Stimulated activated CD8-positive, alpha-beta memory T cell treated with anti-CD3 and anti-CD28 coated beads, Interleukin-15, amount 100 ng/mL, for 1 hour (primary cell): Measurements from ENCODE around the gene MTR.

Source experiments
- DNase-seq: peaks from one replicate; pipeline ENCODE4 v3.0.0-alpha.2; 2020; ENCODE audit warnings: low read depth

MTR gene

DNA sequence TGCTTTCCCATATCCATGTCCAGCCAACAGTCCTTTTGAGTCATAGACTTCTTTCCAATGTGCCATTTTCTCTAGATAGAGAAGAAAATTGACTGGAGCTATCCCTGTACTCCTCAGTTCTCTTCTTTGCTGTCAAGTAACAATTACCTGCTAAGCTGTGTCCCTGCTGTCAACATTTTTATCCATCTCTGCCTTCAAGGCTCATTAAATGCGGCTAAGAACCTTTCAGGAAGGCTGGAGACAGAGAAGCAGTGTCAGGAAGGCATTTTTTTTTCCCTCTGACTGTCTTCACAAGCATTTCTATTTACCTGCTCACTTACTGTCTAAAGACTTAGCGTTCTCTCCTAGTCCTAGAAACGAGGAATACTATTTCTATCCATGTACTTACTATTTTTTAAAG lies 69.1 kb downstream of the MTR start:
- no peak for DNase-seq

DNA sequence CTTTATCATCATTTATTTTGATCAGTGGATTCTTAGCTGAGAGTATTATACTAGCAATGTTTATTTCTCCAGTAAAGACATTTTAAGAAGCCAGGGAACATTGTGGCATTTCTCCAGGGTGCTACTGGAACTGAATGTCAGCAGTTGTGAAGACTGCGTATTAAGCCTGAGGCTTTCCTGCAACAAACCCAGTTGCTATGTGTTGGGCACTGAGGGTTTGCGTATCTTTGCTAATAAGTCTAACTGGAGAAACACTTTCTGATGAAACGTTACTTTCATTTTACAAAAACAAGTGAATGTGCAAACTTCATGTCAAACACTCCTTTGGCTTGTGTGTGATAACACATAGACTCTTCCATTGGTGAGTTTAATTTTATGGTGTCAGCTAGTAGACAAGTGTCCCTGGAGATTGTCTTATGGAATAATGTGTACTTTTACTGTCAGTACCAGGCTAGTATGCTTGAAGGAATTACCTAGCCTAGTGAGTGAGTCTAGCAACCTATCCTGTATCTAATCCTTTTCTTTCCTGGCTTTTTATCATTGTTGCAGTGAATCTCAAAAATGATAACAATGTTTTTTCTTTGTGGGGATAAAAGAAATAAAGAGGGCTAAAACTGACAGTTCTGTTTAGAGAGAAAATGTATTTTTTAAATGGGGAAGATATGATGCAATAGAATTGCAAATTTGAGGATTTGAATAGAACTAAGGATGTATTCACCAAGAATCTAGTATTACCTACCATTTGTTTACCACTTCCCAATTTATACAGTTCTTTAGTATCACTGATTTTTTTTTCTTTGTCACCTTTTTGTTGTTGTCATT lies 70.1 kb downstream of the MTR start:
- DNase-seq = no peak

GRCh38 chr1:236865818-236866155 lies 70.7 kb downstream of the MTR start:
- no peak for DNase-seq

- DNase-seq = no peak
Measured at GRCh38 chr1:236868625-236869467, 73.8 kb downstream of the MTR start.

DNA sequence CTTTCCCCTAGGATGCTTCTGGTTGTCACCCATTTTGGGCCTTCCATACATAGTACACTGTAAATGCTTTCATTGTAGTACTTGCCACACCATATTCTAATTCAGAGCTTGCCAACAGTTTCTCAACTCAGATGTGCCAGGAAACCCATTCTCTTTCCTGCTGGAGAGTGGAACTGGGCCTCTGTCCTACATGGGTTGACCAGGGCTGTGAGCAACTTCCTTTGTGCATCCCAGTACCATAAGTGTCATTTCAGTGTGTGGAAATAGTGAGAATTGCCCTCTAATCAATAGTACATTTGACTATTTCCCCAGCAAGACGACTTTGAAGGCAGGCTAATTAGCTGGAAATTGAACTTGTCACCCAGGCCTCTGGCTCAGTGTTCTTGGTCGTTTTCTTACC lies 74.8 kb downstream of the MTR start:
- DNase-seq = no peak

DNA sequence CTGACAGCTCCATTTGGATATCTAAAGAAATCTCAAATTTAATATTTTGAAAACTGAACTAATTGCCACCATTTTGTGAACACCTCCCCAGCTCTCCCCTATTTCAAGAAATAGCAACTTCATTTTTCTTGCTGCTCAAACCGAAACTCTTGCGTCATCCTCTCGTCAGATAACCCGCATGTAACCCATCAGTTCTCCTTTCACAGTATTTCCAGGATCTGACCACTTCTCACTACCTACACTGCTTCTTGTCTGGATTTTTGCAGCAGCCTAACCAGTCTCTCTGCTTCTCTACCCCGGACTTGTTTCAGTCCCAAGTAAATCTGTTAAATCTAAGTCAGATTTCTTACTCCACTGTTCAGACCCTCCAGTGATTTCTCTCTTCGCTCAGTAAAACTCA lies 75.6 kb downstream of the MTR start:
- no peak for DNase-seq

- no peak for DNase-seq
Measured at GRCh38 chr1:236872075-236872666, 77.1 kb downstream of the MTR start.

DNA sequence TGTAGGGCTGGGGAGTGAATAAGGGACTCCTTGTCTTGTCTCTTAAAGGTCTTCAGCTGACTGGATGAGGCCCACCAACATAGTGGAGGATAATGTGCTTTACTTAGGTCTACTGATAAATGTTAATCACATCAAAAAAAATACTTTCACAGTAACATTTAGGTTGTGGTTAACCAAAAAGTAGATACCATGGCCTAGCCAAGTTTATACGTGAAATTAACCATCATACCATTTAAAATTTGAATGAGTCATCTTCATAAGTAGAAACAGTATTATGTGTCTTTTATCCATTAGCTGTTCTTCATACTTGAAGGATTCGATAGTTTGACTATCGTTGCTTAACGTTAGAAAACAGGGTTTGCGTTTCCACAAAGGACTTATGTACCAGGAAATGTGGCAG lies 80.9 kb downstream of the MTR start:
- no peak for DNase-seq

GRCh38 chr1:236877661-236878060 lies 82.6 kb downstream of the MTR start:
- DNase-seq = no peak

GRCh38 chr1:236880209-236880608 lies 85.1 kb downstream of the MTR start:
- DNase-seq = no peak

- DNase-seq = no peak
Measured at GRCh38 chr1:236882678-236883077, 87.6 kb downstream of the MTR start.

DNA sequence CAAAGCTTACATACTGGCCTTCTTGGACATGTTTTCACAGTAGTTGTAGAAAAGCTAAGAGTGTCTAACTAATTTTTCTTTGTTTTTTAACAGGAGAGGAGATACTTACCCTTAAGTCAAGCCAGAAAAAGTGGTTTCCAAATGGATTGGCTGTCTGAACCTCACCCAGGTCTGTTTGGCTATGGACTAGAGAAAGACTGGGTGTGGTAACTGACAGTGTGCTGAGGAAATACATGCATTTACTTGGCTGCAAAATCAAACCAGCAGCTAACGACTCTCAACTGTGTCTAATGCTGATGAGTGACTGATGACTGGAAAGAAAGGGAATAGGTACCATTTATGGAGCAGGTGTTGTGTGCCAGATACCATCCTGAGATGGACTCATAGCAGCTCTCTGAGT lies 91.1 kb downstream of the MTR start:
- DNase-seq = no peak

DNA sequence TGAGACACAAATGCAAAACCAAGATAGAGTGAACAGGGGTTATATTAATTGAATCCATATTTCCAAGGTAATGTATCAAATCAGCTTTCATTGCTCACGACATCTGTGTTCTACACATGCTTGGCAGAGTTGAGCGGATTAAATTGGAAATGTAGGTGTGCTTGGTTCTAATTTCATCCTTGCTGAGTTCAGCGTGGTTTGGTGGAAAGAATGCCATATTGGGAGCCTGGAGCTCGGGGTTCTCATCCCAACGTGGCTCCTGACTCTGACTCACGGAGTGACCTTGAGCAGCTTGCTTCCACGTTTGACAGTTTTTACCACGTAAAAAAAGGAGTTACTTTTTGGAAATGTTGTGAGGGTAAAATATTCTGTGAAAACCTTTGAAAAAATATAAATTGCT lies 92.0 kb downstream of the MTR start:
- DNase-seq = no peak

- DNase-seq = no peak
Measured at GRCh38 chr1:236888126-236888525, 93.0 kb downstream of the MTR start.

DNA sequence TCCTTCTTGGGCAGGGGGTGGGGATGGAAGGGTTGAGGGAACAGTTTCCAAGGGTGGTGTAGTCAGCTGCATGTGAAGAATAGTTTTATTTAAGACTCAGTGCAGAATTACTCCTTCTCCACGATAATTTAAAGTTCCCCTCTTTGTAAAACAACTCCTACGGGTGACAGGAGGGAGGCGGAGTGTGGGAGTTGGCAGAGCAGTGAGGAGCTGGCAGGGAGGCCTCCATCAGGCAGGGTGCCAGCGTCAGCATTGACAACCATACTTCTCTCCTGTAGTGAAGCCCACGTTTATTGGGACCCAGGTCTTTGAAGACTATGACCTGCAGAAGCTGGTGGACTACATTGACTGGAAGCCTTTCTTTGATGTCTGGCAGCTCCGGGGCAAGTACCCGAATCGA lies 93.8 kb downstream of the MTR start:
- DNase-seq = no peak

DNA sequence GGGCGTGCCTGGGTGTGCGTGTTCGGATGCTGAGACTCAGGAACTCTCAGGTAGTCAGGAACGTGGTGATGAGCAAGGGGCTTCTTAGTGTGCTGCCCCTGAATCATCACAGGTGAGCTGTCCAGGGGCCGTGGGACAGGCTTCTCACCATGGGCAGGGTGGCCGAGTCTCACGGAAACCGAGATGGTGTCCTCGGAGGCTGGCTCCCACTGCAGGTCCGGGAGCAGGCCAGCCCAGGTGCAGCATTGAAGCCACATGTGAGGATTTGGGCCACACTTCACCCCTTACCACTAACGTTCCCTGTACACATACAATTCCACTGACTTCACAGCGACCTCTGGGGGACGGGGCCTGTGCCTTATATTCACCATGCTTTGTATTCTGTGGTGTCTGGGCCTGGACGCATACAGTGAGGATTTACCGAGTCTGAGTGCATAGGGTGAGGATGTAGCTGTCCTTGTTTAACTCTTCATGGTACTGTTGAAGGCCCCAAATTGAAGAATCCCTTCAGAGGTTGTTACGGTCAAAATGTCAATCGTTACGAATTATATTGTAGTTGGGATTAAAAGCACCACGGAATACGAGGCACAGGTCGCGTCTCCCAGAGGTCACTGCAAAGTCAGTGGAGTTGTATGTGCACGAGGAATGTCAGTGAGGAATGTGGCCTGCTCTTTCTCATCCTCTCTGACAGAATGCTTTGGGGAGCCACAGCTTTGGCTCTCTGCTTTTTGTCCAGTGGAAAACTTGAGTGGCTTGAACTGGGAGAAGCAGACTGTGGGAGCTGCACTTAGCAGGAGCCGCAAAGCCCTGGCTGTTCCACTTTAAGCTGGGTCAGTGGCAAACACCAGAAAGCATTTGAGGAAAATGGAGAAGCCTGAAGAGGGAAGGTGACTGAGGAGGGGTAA lies 95.3 kb downstream of the MTR start:
- no peak for DNase-seq

DNA sequence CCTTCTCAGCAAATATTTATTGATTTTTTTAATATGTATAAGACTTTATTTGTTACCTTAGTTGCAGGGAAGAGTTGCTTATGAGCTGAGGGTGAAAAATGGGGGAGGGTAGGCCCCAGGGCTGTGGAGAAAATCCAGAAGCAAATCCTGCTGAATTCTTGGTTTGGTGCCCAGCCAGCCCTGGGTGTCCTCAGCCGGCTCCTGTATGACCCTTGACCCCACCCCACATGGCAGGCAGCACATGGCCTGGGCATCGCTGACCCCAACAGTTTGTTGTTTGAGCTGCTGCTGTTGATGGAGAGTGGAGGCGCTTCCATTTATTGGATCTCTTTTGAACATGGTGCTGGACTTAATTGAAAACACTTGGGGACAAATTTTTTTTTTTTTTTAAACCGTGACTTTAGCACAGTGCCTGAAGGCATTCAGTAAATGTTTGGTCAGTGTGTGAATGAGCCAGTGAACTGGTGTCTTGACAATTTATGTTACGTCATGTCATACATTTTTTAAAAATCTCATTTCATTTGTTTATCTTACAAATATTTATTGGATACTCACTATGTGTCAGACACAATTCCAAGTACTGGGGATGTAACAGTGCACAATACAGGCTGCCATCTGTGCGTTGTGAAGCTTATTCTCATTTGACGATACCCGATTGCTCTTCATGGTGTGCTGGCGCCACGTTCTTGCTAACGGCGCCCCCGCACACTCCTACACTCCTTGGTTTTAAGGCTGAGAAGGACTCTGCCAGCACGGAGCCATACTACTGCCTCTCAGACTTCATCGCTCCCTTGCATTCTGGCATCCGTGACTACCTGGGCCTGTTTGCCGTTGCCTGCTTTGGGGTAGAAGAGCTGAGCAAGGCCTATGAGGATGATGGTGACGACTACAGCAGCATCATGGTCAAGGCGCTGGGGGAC lies 98.8 kb downstream of the MTR start:
- DNase-seq = no peak

- DNase-seq = no peak
Measured at GRCh38 chr1:236895665-236896387, 100.7 kb downstream of the MTR start.

GRCh38 chr1:236896716-236897115 lies 101.6 kb downstream of the MTR start:
- DNase-seq = no peak
